Karpas-422 (cell line): ENCODE data around the gene RGS19. TPM values are rescaled to one million over a fixed set of nuclear protein-coding genes. Genes with fewer than 3 reads are reported as not detected.

Source experiments
- DNase-seq: peaks from one replicate; pipeline ENCODE4 v3.0.0-alpha.2; 2015
- H2AFZ ChIP-seq: fragments of 200-600 bp; sonication (generic); 2 replicates; pipeline ENCODE4 v1.6.1; 2014; ENCODE audit warnings: antibody characterized with exemption, low read length, mixed read lengths
- H3K27ac ChIP-seq: fragments of 200-600 bp; sonication (generic); 2 replicates; pipeline ENCODE4 v1.5.1; 2014; ENCODE audit warnings: mild to moderate bottlenecking, low read length, moderate library complexity
- H3K27me3 ChIP-seq: fragments of 200-600 bp; sonication (generic); 2 replicates; pipeline ENCODE4 v1.6.1; 2014; ENCODE audit warnings: low read length, mixed read lengths
- H3K36me3 ChIP-seq: fragments of 200-600 bp; sonication (generic); 2 replicates; pipeline ENCODE4 v1.6.1; 2014; ENCODE audit warnings: low read length, mixed read lengths; ENCODE audit not compliant: insufficient read depth
- H3K4me1 ChIP-seq: fragments of 200-600 bp; sonication (generic); 2 replicates; pipeline ENCODE4 v1.6.1; 2014; ENCODE audit warnings: mild to moderate bottlenecking, low read length, mixed read lengths
- H3K4me2 ChIP-seq: fragments of 200-600 bp; sonication (generic); 2 replicates; pipeline ENCODE4 v1.6.1; 2014; ENCODE audit warnings: low read length, low read depth, mild to moderate bottlenecking; ENCODE audit not compliant: poor library complexity, severe bottlenecking
- H3K4me3 ChIP-seq: fragments of 200-600 bp; sonication (generic); 2 replicates; pipeline ENCODE4 v1.5.1; 2014; ENCODE audit warnings: mild to moderate bottlenecking, antibody characterized with exemption, low read length, mixed read lengths
- H3K79me2 ChIP-seq: fragments of 200-600 bp; sonication (generic); 2 replicates; pipeline ENCODE4 v1.6.1; 2014; ENCODE audit warnings: mild to moderate bottlenecking, low read length, mixed read lengths
- H3K9ac ChIP-seq: fragments of 200-600 bp; sonication (generic); 2 replicates; pipeline ENCODE4 v1.6.0; 2014; ENCODE audit warnings: low read length
- H3K9me2 ChIP-seq: fragments of 200-600 bp; sonication (generic), shearing (Covaris generic); replicated peaks from 2 replicates; pipeline ENCODE4 v1.6.0; 2014; ENCODE audit warnings: mild to moderate bottlenecking, low read length, moderate library complexity; ENCODE audit not compliant: insufficient read depth
- H3K9me3 ChIP-seq: fragments of 300-700, 200-600 bp; sonication (generic); 2 replicates; pipeline ENCODE4 v1.6.1; 2014; ENCODE audit warnings: low read length, mixed read lengths
- H4K20me1 ChIP-seq: fragments of 200-600 bp; sonication (generic); 2 replicates; pipeline ENCODE4 v1.6.1; 2014; ENCODE audit warnings: mild to moderate bottlenecking, antibody characterized with exemption, low read length, low read depth; ENCODE audit not compliant: insufficient read depth
- total RNA-seq: library from RNA; depleted of rRNA; stranded (reverse); fragments of >200 nt; shearing (Covaris generic); gene quantifications from 2 replicates; pipeline ENCODE4 v1.2.3, GENCODE V29; 2014; ENCODE audit warnings: low replicate concordance

The RGS19 gene
- total RNA-seq, 1 experiment from 2014 or later = 172 TPM

- Histone ChIP-seq H3K4me3 (no peak overlapping the region), H3K9me3 (no peaks in the 10 kb centered on the region), H3K9ac (no peak overlapping the region), H2AFZ (no peak overlapping the region), H3K27me3 (no peaks in the 10 kb centered on the region), H4K20me1 (no peaks in the 10 kb centered on the region; the same call in 1 of the 2 replicates), H3K36me3 (no peaks in the 10 kb centered on the region), H3K4me2 (no peak overlapping the region), H3K27ac (no peak overlapping the region), H3K9me2 (no peaks in the 10 kb centered on the region), H3K79me2 (no peaks in the 10 kb centered on the region), H3K4me1 (peaks cover 2% of the 10 kb centered on the region)
- no peak for DNase-seq
Observed at GRCh38 chr20:64044484-64045247, 34.7 kb downstream of the RGS19 start.

- no peak overlapping the region for H2AFZ ChIP-seq
- no peaks in the 10 kb centered on the region for H3K9me2 ChIP-seq
- H4K20me1 ChIP-seq = no peaks in the 10 kb centered on the region; the same call in 1 of the 2 replicates
- no peak overlapping the region for H3K4me3 ChIP-seq
- DNase-seq = no peak
- H3K9me3 ChIP-seq = no peaks in the 10 kb centered on the region
- no peaks in the 10 kb centered on the region for H3K79me2 ChIP-seq
- no peak overlapping the region for H3K9ac ChIP-seq
- no peak overlapping the region for H3K4me2 ChIP-seq
- H3K4me1 ChIP-seq = peaks cover 10% of the 10 kb centered on the region
- no peak overlapping the region for H3K27ac ChIP-seq
- H3K36me3 ChIP-seq = no peaks in the 10 kb centered on the region
- H3K27me3 ChIP-seq = no peaks in the 10 kb centered on the region
Observed at GRCh38 chr20:64043768-64044167, 35.5 kb downstream of the RGS19 start.

GRCh38 chr20:64042054-64042781 lies 37.1 kb downstream of the RGS19 start:
- Histone ChIP-seq H3K9me2 (no peaks in the 10 kb centered on the region), H3K27ac (no peak overlapping the region), H3K27me3 (no peaks in the 10 kb centered on the region), H2AFZ (no peak overlapping the region), H3K9me3 (no peaks in the 10 kb centered on the region), H3K4me2 (no peak overlapping the region), H3K4me3 (no peak overlapping the region), H3K36me3 (no peaks in the 10 kb centered on the region), H4K20me1 (peaks cover 3% of the 10 kb centered on the region; the same call in 1 of the 2 replicates), H3K9ac (no peak overlapping the region), H3K4me1 (peaks cover 25% of the 10 kb centered on the region), H3K79me2 (no peaks in the 10 kb centered on the region)
- no peak for DNase-seq

- no peak overlapping the region for H3K4me3 ChIP-seq
Observed at GRCh38 chr20:64041781-64042053, 37.6 kb downstream of the RGS19 start.

GRCh38 chr20:64041040-64041780 lies 38.1 kb downstream of the RGS19 start:
- Histone ChIP-seq H3K79me2 (no peaks in the 10 kb centered on the region), H3K27ac (no peak overlapping the region), H3K4me2 (no peak overlapping the region), H3K4me1 (peaks cover 35% of the 10 kb centered on the region), H3K27me3 (no peaks in the 10 kb centered on the region), H4K20me1 (peaks cover 3% of the 10 kb centered on the region; the same call in 1 of the 2 replicates), H3K9me3 (no peaks in the 10 kb centered on the region), H3K36me3 (no peaks in the 10 kb centered on the region), H2AFZ (no peak overlapping the region), H3K4me3 (no peak overlapping the region), H3K9me2 (no peaks in the 10 kb centered on the region), H3K9ac (no peak overlapping the region)
- no peak for DNase-seq

More at GRCh38 chr20:64041781-64042053, 37.6 kb downstream of the RGS19 start:
- DNase-seq = no peak
- H3K27ac ChIP-seq = no peak overlapping the region
- peaks cover 30% of the 10 kb centered on the region for H3K4me1 ChIP-seq
- no peaks in the 10 kb centered on the region for H3K9me3 ChIP-seq
- no peak overlapping the region for H3K4me2 ChIP-seq
- no peak overlapping the region for H2AFZ ChIP-seq
- H3K27me3 ChIP-seq = no peaks in the 10 kb centered on the region
- no peaks in the 10 kb centered on the region for H3K79me2 ChIP-seq
- peaks cover 3% of the 10 kb centered on the region; the same call in 1 of the 2 replicates for H4K20me1 ChIP-seq
- no peaks in the 10 kb centered on the region for H3K36me3 ChIP-seq
- H3K9me2 ChIP-seq = no peaks in the 10 kb centered on the region
- H3K9ac ChIP-seq = no peak overlapping the region

GRCh38 chr20:64040231-64041039 lies 38.9 kb downstream of the RGS19 start:
- H3K4me1 ChIP-seq = peaks cover 41% of the 10 kb centered on the region
- H3K4me3 ChIP-seq = no peak overlapping the region
- DNase-seq = no peak
- H3K9me3 ChIP-seq = no peaks in the 10 kb centered on the region
- H3K9me2 ChIP-seq = no peaks in the 10 kb centered on the region
- H4K20me1 ChIP-seq = 0 out of 2 replicates have a peak, but pooled peaks cover 3% of the 10 kb centered on the region
- no peak overlapping the region for H3K27ac ChIP-seq
- H3K9ac ChIP-seq = no peak overlapping the region
- H3K36me3 ChIP-seq = no peaks in the 10 kb centered on the region
- no peaks in the 10 kb centered on the region for H3K27me3 ChIP-seq
- H3K79me2 ChIP-seq = no peaks in the 10 kb centered on the region
- H2AFZ ChIP-seq = no peak overlapping the region
- no peak overlapping the region for H3K4me2 ChIP-seq

- H2AFZ ChIP-seq = no peak overlapping the region; the same call in 1 of the 2 replicates
- H4K20me1 ChIP-seq = 0 out of 2 replicates have a peak, but pooled peaks cover 3% of the 10 kb centered on the region
- no peaks in the 10 kb centered on the region for H3K79me2 ChIP-seq
- H3K9me2 ChIP-seq = no peaks in the 10 kb centered on the region
- H3K27ac ChIP-seq = no peak overlapping the region
- peaks cover 50% of the 10 kb centered on the region for H3K4me1 ChIP-seq
- H3K9ac ChIP-seq = peak overlapping the region; percentile 79
- peak overlapping the region; percentile 73; the same call in 1 of the 2 replicates for H3K4me3 ChIP-seq
- H3K4me2 ChIP-seq = peak overlapping the region; percentile 99
- H3K27me3 ChIP-seq = no peaks in the 10 kb centered on the region
- DNase-seq = no peak
- no peaks in the 10 kb centered on the region for H3K9me3 ChIP-seq
- H3K36me3 ChIP-seq = no peaks in the 10 kb centered on the region
Observed at GRCh38 chr20:64039293-64040160, 39.8 kb downstream of the RGS19 start.
